ENCODE results near the gene CAMSAP1. TPM values are rescaled to one million over a fixed set of nuclear protein-coding genes. Genes with fewer than 3 reads are reported as not detected.

The CAMSAP1 gene
- total RNA-seq, 2 donors from 2014 or later: 19.4 to 21.4 TPM

DNA sequence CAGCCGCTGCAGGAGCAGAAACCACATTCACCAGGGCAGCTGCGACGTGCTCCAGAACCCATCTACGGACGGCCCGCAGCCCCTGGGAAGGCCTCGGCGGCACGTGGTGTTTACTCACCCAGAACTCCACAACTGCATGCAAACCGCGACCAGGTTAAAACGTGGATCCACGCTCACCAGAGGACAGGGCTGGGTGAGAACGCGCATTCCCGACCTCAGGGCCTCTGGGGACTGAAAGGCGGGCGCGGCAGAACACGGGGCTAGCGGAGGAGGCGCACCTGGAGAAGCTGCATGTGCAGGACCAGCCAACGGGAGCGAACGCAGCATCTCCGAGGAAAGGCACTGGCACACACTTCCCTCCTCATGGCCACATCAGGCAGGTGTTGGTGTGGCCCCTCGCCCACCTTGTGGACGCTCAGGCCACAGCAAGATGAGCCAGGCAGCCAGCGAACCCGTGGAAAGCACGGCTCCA, 24.0 kb upstream of the CAMSAP1 start:
- DNase-seq (ENCODE audit: low spot score): no peak
- Histone ChIP-seq H3K36me3 (peaks cover 56% of the 10 kb centered on the region), H3K27me3 (no peaks in the 10 kb centered on the region), H3K27ac (no peak overlapping the region), H3K9me3 (peaks cover 0 to 5% of the 10 kb centered on the region in 2 donors), H3K4me1 (peaks cover 0 to 7% of the 10 kb centered on the region in 2 donors), H3K4me3 (no peak overlapping the region)
- TF ChIP-seq, protein P1, sequence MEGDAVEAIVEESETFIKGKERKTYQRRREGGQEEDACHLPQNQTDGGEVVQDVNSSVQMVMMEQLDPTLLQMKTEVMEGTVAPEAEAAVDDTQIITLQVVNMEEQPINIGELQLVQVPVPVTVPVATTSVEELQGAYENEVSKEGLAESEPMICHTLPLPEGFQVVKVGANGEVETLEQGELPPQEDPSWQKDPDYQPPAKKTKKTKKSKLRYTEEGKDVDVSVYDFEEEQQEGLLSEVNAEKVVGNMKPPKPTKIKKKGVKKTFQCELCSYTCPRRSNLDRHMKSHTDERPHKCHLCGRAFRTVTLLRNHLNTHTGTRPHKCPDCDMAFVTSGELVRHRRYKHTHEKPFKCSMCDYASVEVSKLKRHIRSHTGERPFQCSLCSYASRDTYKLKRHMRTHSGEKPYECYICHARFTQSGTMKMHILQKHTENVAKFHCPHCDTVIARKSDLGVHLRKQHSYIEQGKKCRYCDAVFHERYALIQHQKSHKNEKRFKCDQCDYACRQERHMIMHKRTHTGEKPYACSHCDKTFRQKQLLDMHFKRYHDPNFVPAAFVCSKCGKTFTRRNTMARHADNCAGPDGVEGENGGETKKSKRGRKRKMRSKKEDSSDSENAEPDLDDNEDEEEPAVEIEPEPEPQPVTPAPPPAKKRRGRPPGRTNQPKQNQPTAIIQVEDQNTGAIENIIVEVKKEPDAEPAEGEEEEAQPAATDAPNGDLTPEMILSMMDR (IDR thresholded peaks at IDR 0.05): no peak

DNA sequence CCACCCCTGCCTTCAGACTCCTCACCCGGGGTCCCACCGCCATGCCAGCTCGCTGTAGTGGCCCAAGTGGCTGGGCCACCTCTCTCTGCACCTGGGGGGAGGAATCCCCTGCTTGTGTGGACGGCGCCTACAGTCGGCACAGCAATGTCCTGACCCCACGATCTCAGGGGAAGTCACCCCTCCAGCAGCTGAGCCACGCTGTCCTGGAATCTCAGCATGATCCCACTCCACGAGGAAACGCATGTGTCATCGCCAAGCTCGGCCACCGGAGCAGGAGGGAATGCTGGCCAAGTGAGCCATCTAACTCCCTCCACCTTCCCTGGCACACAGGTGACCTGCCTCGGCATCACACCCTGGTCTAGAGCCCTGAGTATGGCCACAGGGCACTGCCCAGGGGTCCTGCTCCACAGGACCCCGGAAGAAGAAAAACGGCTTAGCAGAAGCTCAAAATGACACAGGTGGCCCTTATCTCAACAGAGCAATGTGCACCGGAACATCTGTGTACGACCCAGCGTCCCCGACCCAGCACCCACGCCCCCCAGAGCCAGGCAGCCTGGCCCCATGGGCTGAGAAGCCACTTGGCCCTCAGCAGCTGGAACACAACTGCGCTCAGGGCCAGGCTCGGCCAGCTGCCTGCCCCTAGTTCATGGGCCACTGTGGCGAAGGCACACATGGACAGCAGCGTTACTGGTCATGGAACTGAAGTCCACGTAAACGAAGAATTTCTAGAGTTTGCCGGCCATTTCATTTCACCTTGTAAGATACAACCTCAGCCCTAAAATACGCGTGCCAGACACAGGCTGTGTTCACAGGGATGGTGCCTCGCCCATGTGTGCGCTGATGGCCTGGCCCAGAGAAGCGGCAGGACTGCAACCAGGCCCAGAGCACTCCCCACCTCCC, 23.4 kb upstream of the CAMSAP1 start:
- TF ChIP-seq, protein P1 (IDR thresholded peaks at IDR 0.05): no peak
- DNase-seq (ENCODE audit: low spot score): no peak
- no peaks in the 10 kb centered on the region for H3K9me3 ChIP-seq
- H3K4me1 ChIP-seq: peaks cover 0 to 7% of the 10 kb centered on the region in 2 donors
- peaks cover 49% of the 10 kb centered on the region for H3K36me3 ChIP-seq
- H3K27me3 ChIP-seq: no peaks in the 10 kb centered on the region
- no peak overlapping the region for H3K4me3 ChIP-seq
- no peak overlapping the region for H3K27ac ChIP-seq

DNA sequence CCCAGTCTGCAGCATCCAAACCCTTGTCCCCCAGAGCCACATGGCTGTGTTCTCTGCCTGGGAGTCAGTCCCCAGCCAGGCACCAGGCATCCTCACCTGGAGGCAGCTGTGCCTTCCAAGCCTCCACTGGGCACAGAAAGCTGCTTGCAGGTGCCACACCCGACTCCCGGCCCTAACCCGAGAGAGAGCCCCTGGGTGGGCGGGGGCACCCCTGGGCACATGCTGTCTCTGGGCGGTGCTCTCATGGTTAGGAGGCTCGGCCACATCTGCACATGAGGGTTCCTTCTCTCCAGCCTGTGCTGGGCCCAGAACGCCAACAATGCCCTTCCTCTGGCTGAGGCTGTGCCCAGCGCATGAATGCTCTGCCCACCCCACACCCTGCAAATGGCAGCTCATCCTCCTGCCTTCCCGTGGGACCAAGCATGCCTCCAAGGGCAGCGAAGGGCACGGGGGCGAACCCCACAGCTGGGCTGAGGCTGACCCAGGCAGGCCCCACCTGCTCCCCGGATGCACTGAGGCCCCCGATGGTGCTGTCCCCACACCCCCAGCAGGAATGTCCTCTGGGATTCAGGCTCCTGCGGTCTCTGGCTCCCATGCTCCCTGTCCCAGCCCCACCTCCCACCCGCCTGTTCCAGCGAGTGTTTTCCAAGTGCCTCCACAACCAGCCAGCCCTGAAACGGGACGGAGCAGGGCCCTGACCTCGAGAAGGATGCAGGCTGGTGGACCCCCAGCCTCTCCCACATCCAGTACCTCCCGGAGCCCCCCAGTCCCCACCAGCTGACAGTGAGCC, 22.5 kb upstream of the CAMSAP1 start:
- no peak overlapping the region for H3K4me3 ChIP-seq
- peaks cover 40% of the 10 kb centered on the region for H3K36me3 ChIP-seq
- no peak for DNase-seq (ENCODE audit: low spot score)
- H3K27me3 ChIP-seq: no peaks in the 10 kb centered on the region
- no peaks in the 10 kb centered on the region for H3K9me3 ChIP-seq
- H3K4me1 ChIP-seq: peaks cover 0 to 7% of the 10 kb centered on the region in 2 donors
- TF ChIP-seq, protein P1 (IDR thresholded peaks at IDR 0.05): no peak
- no peak overlapping the region for H3K27ac ChIP-seq

DNA sequence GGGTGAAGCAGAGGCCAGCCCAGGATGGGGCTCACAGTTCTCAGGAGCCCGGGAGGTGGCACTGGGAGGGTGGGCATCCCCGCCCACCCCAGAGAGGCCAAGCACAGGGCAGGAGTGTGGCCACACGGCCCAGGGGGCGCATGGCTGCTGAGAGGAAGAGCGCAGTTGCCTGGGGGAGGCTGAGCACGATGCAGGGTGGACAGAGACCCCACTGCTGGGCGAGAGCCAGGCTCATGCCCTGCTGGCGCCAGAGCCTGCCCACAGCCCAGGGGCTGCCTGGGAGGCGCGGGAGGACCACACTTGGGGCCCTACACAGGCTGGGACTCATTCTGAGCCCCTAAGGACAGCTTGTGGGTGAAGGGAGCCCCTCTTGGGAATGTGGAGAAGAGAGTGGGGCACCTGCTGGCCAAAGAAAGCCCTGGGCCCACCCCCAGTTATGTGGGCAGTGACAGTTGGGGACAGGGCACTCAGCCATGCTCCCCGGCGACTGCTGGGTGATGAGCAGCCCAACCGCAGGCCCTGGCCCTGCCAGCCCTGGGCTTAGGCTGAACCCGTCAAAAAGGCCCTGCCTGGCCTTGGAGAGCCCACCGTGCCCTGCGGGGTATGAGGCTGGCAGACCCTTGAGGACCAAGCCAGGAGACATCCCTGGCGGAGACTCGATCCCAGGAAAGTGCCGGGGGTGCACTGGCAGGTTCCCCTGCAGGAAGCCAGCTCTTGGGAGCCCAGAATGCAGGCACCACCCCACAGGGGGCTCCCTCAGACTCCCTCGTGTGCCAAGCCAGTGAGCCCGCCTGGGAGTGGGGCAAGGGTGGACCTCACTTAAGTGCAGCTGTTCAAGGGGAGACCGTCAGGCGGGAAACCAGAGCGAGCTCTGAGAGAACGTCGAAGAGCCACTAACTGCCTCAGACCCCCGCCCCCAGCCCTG, 21.6 kb upstream of the CAMSAP1 start:
- H3K27me3 ChIP-seq: no peaks in the 10 kb centered on the region
- TF ChIP-seq, protein P1 (IDR thresholded peaks at IDR 0.05): no peak
- H3K27ac ChIP-seq: no peak overlapping the region
- H3K4me1 ChIP-seq: peaks cover 0 to 7% of the 10 kb centered on the region in 2 donors
- no peak overlapping the region for H3K4me3 ChIP-seq
- H3K36me3 ChIP-seq: peaks cover 35% of the 10 kb centered on the region
- H3K9me3 ChIP-seq: no peaks in the 10 kb centered on the region
- no peak for DNase-seq (ENCODE audit: low spot score)

DNA sequence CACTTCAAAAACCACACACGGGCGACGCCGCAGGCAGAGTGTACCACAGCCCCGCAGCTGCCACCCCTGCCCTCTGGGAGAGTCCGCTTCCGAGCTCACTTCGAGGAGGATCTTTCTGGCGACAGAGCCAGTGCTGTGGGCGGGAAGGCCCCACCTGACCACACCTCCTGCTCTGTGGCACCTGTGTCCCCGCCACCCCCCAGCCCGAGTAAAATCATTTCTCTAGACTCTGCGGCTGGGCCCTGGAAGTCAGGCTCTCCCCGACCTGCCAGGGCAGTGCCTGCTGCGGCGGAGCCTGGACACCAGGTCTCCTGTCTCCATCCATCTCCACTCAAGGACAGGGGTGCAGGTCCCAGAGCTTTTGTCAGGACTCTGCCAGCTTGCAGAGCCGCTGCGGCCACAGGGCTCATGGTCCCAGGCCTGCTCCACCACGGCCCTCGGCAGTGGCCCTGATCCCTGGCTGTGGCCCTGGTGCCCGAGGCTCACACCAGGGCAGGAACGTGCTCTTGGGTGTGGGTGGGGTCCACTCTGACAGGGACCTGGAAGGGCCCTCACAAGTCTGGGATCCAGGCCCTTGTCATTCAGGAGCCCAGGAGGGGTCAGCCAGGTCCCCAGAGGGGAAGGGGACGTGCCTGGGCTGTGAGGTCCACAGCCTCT, 20.9 kb upstream of the CAMSAP1 start:
- peaks cover 0 to 7% of the 10 kb centered on the region in 2 donors for H3K4me1 ChIP-seq
- H3K4me3 ChIP-seq: no peak overlapping the region
- no peak overlapping the region for H3K27ac ChIP-seq
- H3K27me3 ChIP-seq: no peaks in the 10 kb centered on the region
- H3K9me3 ChIP-seq: no peaks in the 10 kb centered on the region
- TF ChIP-seq, protein P1 (IDR thresholded peaks at IDR 0.05): no peak
- peaks cover 33% of the 10 kb centered on the region for H3K36me3 ChIP-seq
- DNase-seq (ENCODE audit: low spot score): no peak

Measured in right atrium auricular region (tissue), 2 donors.